ENCODE measurements around the gene DNAJB14.

Gene DNAJB14

DNA sequence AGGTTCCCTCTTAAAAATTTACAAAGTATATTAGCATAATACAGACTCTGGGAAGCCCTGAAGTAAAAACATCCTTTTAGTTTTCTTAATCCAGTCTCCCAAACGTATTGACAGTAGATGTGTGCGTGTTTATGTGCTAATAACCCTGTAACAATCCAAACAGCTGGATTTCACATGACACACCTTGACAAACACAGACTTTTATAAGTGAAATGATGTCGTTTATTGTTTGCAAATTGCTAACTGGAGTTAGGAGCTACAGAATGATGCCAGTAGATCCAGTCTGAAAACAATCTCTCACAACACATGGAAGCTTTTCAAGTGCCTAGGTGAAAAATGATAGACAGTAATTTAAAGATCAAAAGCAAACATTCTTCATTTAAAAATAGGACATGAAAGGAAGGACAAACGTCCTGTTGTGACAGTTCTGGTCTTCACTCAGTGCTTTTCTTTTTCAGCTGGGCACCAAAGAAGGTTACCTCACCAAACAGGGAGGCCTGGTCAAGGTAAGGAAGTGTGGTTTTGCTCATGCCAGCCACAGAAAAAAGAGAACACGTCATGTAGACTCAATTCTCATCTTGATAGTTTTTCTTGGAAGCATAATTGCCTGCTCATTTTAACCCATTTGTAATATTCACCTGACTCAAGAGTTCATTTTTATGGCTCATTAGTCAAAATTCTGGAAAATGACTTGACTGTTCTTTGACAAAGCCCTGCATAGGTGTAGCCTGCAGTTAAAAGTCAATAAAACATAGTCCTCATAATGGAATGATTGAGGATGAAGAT, 85.1 kb downstream of the DNAJB14 start:
- peak; percentile 44 to 48 for DNase-seq

DNA sequence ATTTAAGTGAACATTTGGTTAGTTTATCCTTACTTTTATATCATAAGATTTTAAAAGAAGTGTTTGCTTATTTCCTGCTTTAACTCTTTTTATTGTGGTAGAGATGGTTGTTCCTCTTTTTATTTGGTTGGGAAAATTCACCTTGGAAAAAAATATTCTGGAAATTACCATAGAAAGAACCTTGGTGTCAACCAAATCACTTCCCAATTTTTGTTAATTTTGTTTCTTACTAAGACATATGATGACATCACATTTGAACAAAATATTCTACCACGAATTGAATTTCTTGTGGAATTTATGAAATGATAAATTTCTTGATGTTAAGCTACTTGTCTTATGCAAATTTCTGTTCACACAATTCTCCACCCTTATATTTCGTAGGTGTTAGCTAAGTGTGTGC, 85.9 kb downstream of the DNAJB14 start:
- DNase-seq, result no peak

- no peak for DNase-seq
Measured at GRCh38 chr4:99859618-99860017, 86.8 kb downstream of the DNAJB14 start.

GRCh38 chr4:99857307-99857706, 89.1 kb downstream of the DNAJB14 start:
- peak; percentile 90 to 94 for DNase-seq

- peak; percentile 87 to 88 for DNase-seq
Measured at GRCh38 chr4:99856166-99856565, 90.3 kb downstream of the DNAJB14 start.

GRCh38 chr4:99855678-99856077, 90.7 kb downstream of the DNAJB14 start:
- peak; percentile 91 for DNase-seq

- DNase-seq, result no peak
Measured at GRCh38 chr4:99853999-99854398, 92.4 kb downstream of the DNAJB14 start.

- no peak for DNase-seq
Measured at GRCh38 chr4:99853190-99853589, 93.2 kb downstream of the DNAJB14 start.

DNA sequence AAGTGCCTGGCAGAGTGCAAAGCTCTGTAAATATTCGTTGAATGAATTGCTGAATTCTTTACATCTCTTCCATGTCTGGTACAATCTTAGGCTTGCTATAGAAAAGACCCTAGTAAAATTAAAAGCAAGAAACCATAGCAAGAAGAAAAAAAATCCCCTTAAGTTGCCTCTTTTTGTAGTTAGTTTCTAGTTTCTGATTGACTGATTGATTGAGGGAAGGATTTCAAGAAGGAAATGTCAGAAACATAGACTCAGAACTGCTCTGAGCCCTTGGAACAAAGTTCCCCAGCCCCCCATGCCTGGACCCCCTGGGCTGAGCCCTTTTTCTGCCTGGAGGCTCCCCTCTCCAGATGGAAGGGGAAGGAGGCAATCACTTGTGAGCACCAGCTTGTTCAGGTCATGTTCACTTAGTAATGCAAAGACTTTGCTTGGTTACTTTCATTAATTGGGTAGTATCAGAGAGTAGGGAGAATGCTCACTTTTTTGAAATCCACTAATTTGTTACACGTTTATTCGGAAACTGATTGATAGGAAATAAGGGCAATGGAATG, 94.1 kb downstream of the DNAJB14 start:
- no peak for DNase-seq

- DNase-seq, result no peak
Measured at GRCh38 chr4:99848591-99849001, 97.8 kb downstream of the DNAJB14 start.

DNA sequence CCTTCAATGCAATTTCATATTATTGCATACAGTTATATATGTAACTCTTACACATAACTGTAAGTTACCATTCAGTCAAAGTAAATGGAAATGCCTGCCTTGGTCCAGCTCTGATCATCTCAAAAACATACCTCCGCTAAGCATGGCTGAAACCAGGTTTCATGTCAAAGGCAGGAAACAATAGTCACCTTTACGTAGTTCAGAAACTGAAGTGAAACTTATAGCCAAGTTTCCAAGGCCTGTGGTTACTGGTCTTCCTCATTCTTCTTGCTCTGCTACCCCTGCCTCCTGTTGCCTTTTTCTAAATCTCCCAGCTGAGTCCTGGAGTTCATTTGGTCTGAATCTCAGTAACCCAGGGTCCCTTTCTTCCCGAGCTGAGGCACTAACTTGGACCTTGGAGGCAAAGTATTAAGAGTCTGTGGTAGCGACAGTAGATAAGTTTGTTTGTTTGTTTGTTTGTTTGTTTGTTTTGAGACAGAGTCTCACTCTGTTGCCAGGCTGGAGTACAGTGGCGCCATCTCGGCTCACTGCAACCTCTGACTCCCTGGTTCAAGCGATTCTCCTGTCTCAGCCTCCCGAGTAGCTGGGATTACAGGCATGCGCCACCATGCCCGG, 98.9 kb downstream of the DNAJB14 start:
- DNase-seq, result no peak

- no peak for DNase-seq
Measured at GRCh38 chr4:99846891-99847290, 99.5 kb downstream of the DNAJB14 start.

All from AML-193 (cell line).